Measurements from ENCODE around the gene SETX. TPM values are rescaled to one million over a fixed set of nuclear protein-coding genes. Genes with fewer than 3 reads are reported as not detected.
A peak's percentile ranks its signal among the peaks of the same experiment; 100 is the strongest.

SETX gene
- total RNA-seq, 2 donors from 2014 or later = 26.7 to 30.4 TPM

GRCh38 chr9:132247942-132248341 lies 106.8 kb downstream of the SETX start:
- intact Hi-C loops (cut with DNase I) = no loop called here

GRCh38 chr9:132245465-132245864 lies 109.3 kb downstream of the SETX start:
- no peak for TF ChIP-seq POLR2A (IDR thresholded peaks at IDR 0.05)
- TF ChIP-seq, protein P1, sequence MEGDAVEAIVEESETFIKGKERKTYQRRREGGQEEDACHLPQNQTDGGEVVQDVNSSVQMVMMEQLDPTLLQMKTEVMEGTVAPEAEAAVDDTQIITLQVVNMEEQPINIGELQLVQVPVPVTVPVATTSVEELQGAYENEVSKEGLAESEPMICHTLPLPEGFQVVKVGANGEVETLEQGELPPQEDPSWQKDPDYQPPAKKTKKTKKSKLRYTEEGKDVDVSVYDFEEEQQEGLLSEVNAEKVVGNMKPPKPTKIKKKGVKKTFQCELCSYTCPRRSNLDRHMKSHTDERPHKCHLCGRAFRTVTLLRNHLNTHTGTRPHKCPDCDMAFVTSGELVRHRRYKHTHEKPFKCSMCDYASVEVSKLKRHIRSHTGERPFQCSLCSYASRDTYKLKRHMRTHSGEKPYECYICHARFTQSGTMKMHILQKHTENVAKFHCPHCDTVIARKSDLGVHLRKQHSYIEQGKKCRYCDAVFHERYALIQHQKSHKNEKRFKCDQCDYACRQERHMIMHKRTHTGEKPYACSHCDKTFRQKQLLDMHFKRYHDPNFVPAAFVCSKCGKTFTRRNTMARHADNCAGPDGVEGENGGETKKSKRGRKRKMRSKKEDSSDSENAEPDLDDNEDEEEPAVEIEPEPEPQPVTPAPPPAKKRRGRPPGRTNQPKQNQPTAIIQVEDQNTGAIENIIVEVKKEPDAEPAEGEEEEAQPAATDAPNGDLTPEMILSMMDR (IDR thresholded peaks at IDR 0.05) = no peak
- Histone ChIP-seq H3K36me3 (replicated peaks in 1 of 2; ENCODE audit: insufficient read depth in 1 of 2, low read depth in 2 of 2) (no peaks in the 10 kb centered on the region), H3K4me1 (peaks cover 60% of the 10 kb centered on the region), H3K27ac (peak overlapping the region in 3 of 4 donors; percentile 59 to 79 (median 70)), H3K4me3 (no peak overlapping the region), H3K9me3 (no peaks in the 10 kb centered on the region), H3K27me3 (no peaks in the 10 kb centered on the region)
- ATAC-seq = no peak
- DNase-seq = no peak
- 87 to 98% methylated on average over 8 to 9 of the region's 9 CpGs for WGBS, 2 donors
- intact Hi-C loops (cut with DNase I) = no loop called here

More at GRCh38 chr9:132247942-132248341, 106.8 kb downstream of the SETX start:
- no peak overlapping the region for H3K27ac ChIP-seq
- H3K27me3 ChIP-seq = no peaks in the 10 kb centered on the region
- H3K9me3 ChIP-seq = no peaks in the 10 kb centered on the region
- DNase-seq (no peak), ATAC-seq (no peak)
- no peaks in the 10 kb centered on the region for H3K36me3 ChIP-seq (replicated peaks in 1 of 2; ENCODE audit: insufficient read depth in 1 of 2, low read depth in 2 of 2)
- no peak overlapping the region for H3K4me3 ChIP-seq
- peaks cover 40% of the 10 kb centered on the region for H3K4me1 ChIP-seq
- 84 to 92% methylated on average over 6 to 8 of the region's 8 CpGs for WGBS, 2 donors
- no peak for TF ChIP-seq POLR2A (IDR thresholded peaks at IDR 0.05)
- TF ChIP-seq, protein P1 (IDR thresholded peaks at IDR 0.05) = no peak

GRCh38 chr9:132244582-132245455 lies 110.0 kb downstream of the SETX start:
- Histone ChIP-seq H3K4me1 (peaks cover 62% of the 10 kb centered on the region), H3K9me3 (no peaks in the 10 kb centered on the region), H3K27me3 (no peaks in the 10 kb centered on the region), H3K36me3 (replicated peaks in 1 of 2; ENCODE audit: insufficient read depth in 1 of 2, low read depth in 2 of 2) (no peaks in the 10 kb centered on the region), H3K27ac (peak overlapping the region; percentile 54 to 79 (median 64)), H3K4me3 (no peak overlapping the region)
- DNase-seq = peak; percentile 50 to 62 (median 57)
- intact Hi-C loops (cut with DNase I) = no loop called here
- 23 to 35% methylated on average over 7 to 19 of the region's 19 CpGs for WGBS, 2 donors
- no peak for ATAC-seq
- peak in 1 of 3 donors; percentile 15 for TF ChIP-seq POLR2A (IDR thresholded peaks at IDR 0.05)
- TF ChIP-seq, protein P1 (IDR thresholded peaks at IDR 0.05) = no peak

DNA sequence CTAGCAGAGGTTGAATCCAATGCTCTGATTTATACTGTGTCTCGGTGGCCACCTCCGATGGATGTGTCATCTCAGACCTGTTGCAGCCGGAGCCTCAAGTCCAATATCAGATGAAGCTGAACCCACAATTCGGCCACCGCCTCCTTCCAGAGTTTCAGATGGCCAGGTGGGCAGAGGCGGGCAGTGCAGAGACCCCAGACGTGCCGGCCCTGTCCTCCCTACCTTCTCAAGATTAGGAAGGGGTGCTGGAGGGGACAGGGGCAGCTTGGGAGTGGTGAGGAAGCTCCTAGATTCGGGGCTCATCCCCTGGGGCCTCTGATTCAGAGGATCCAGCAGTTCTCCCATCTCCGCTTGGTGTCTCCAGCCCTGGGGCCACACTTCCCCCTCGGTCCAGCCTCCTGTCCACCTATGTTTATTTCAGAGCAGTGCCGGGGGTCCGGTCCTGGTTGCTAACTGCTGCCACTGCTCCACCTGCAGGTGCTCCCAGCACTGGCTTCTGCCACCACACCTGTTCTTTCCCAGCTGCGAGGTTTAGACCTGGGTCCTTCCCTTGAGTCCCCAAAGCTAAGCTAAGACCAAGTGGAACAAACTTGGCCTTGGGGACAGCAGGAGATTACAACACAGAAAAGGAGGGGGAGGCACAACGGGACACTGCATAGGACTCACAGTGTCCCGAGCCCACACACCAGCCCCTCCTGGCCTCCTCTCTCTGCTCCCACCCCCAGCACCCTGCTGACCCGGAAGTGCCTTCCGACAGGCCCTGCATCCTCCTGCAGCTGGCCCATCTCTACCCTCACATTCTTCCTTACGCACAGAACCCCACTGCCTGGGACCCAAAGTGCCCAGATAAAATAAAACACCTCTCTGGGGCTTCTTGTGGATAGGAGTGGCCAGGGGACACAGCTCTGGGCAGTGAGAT lies 111.4 kb downstream of the SETX start:
- H3K36me3 ChIP-seq (replicated peaks in 1 of 2; ENCODE audit: insufficient read depth in 1 of 2, low read depth in 2 of 2) = no peaks in the 10 kb centered on the region
- no peaks in the 10 kb centered on the region for H3K9me3 ChIP-seq
- TF ChIP-seq, protein P1 (IDR thresholded peaks at IDR 0.05) = peak in 4 of 7 experiments; percentile 16 to 39 (median 26)
- TF ChIP-seq POLR2A (IDR thresholded peaks at IDR 0.05) = peak in 1 of 3 donors; percentile 66
- no peak overlapping the region for H3K4me3 ChIP-seq
- intact Hi-C loops (cut with DNase I) = no loop called here
- H3K27me3 ChIP-seq = no peaks in the 10 kb centered on the region
- peak overlapping the region; percentile 59 to 79 (median 68) for H3K27ac ChIP-seq
- 29 to 35% methylated on average over 10 to 19 of the region's 19 CpGs for WGBS, 2 donors
- ATAC-seq (no peak), DNase-seq (peak; percentile 57 to 89 (median 79))
- H3K4me1 ChIP-seq = peaks cover 48% of the 10 kb centered on the region
